GM10847 (cell line): Measurements from ENCODE around the gene SIRT7.

ENCODE experiments used
- POLR2A ChIP-seq: IDR thresholded peaks from 2 replicates; pipeline ENCODE4 v1.6.1; 2011; ENCODE audit not compliant: insufficient read length; ENCODE audit errors: extremely low read depth

The SIRT7 gene

DNA sequence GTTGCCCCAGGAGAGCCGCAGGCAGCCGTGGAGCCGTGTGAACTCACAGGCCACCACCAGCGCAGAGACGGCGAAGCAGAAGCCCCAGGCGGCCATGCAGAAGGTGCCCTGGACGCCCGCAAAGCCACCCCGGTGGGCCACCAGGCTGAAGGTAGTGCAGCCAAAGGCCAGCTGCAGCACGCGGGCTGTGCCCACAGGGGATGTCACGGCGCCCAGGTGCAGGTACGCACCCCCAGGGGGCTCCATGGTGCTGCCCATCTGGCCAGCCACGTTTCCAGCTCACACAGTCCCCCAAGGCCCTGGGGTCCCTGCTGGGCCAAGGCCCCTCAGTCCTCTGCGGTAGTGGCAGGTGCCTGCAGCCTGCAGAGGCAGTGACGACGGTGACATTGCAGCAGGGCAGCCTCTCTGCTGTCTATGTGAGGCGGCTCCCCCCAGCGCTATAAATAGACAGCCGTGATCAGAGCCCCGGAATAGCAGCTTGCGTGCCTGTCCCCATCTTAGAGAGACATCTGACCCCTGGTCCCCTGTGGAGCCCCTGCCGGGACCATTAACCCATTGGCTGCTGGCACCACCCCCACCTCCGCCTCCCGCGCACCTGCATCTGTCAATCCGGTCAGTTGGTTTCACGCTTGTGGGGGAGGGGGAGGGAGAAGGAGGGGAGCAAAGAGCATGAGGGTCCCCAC lies 23.6 kb upstream of the SIRT7 start:
- no peak for TF ChIP-seq POLR2A

DNA sequence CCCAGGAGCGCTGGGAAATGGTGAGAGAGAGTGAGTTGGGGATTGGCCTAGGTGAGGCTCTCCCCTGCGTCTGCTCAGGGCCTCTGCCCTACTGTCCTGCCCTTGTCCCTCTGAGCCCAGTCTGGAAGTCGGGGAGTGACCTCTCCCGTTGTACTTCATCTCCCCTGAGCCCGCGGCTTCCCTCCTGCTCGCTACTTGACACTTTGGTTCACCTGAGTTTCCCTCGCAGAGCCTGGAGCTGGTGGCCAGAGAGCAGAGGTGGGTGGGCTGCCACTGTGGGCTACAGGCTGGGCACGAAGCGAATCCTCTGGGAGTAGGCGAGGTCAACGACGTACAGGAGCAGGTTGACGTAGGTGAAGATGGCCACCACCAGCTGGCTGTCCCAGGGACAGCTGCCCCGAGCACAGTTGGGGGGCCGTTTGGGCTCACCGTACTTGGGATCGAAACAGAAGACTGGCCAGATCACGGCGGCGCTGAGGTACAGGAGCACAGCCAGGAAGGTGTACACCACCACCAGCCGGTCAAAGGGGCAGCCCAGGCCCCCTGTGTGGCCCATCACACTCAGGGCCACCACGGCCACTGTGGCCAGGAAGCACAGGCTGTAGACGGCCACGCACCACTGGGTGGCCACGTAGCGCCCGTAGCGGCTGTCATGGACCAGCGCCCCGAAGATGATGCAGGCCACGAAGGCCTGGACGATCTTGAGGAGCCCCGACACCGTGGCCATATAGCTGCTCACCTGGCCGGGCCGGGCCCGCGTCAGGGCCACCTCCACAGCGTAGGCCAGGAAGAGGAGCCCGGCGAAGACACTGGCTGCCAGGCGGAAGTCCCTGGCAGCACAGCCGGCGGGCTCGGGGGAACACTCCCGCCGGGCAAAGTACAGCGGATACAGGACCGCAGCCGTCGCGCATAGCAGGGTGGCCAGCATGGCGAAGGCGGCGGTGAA lies 22.8 kb upstream of the SIRT7 start:
- no peak for TF ChIP-seq POLR2A

DNA sequence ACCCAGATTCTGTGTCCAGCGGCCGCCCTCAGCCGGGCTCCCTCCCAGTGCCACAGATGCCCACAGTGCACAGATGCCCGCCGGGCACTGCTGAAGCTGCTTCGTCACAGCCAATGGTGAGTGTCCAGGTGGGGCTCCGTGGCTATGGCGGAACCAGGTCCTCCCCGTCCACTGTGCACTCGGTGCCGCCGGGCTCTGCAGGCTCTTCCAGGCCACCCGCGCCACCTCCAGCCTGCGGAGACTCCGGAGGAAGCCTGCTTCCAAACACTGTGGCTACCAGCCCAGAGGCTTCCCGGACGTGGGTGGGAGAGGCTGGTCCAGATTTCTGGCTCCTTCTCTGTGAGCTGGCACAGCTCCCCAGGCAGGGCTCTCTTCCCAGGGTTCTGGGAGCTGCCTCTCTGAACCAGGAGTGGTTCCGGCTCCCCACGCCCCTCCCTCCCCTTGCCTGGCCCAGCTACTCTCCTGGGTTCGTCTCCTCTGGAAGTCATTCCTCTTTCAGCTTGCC lies 22.0 kb upstream of the SIRT7 start:
- TF ChIP-seq POLR2A: no peak

DNA sequence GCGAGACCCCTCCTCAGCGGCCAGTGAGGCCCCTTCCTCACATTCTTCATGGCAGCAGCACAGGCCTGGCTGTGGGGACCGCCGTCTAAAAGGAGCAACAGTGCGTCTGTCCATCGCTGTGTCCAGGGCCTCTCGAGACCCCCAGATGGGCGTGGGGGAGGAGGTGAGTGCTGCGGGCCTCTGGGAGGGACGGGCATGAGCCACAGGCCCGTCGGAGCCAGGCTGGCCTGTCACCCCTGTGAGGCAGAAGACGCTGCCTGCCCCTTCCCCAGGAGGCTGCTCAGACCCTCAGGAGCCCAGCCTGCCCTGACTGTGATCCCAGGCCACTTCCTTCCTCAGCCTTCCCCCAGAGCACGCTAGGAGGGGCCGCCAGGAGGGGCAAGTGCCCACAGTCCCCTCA lies 21.2 kb upstream of the SIRT7 start:
- no peak for TF ChIP-seq POLR2A

DNA sequence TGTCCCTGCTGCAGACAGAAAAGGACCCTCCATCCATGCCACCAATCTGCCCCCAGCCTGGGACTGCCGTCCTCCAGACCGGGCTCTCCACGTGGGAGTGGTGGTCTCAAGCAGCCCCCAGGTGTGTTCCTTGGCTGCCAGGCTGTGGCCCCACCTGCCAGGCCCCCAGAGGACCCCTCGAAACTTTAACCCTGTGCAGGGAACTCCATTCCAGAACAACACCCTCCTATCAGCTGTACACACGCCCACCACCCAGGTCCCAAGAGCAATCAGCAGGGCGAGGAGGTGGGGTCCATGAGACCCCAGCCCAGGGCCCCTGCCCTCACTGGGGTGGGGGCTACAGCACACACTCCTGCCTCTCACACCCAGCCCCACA lies 17.7 kb upstream of the SIRT7 start:
- TF ChIP-seq POLR2A: no peak

DNA sequence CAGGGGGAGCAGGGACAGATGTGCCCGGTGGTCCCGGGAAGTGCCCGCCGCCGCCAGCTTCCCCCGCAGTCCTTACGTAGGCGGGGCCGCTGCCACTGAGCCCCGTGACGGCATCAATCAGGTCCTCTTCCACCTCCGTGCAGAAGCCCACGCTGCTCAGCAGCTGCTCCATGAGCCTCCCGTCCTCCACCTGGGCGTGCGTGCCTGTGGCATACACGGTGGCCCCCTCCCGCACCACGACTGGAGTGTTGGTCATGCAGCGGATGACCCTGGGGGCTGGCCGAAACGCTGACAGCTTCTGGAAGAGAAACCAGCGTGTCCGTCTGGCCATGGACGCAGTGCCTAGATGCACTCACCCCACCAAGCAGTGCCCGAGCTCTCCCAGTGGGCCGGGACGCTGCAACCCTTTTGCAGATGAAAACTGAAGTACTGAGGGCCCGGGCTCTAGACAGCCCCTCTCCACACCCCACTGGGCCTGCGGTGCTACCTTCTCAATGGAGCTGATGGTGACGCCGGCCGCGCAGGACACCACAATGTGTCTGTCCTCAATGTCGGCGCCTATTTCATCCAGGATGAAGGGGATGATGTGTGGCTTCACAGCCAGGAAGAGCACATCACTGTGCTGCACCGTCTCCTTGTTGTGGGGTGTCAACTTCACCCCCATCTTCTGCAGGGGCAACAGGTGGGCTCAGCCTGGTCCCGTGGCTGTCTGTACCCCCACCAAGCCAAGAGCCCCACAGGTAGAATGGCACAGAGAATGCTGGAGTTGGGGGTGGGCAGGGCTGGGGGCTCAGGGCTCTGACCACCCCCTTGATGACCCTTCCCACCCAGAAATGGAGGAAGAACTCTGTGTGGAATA lies 17.1 kb upstream of the SIRT7 start:
- TF ChIP-seq POLR2A: no peak

DNA sequence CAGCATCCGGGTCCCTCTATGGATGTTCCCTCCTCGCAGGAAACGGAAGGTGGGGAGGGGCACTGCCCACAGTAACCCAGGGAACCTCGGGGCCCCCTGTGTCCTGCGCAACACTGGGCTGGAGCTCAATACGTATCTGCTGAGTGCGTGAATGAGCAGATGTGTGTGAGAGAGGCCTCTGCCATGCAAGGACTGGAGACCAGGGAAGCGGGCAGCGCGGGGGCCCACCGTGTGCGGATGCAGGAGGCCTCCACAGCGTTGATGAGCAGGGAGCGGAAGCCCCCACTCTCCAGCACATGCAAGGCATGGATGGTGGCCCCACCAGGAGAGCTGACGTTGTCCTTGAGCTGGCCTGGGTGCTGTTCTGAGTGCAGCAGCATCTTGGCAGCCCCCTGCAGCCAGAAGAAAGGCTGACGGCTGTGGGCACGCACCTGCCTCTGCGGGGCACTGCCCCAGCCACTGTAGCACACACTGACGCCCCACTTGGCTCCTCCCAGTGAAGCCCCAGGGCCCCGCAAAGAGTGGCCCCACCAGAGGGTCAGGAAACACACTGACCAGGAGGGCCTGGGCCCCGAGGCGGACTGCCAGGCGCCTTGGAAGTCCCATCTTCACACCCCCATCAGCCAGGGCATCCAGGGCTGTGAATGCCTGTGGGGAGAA lies 16.3 kb upstream of the SIRT7 start:
- no peak for TF ChIP-seq POLR2A

DNA sequence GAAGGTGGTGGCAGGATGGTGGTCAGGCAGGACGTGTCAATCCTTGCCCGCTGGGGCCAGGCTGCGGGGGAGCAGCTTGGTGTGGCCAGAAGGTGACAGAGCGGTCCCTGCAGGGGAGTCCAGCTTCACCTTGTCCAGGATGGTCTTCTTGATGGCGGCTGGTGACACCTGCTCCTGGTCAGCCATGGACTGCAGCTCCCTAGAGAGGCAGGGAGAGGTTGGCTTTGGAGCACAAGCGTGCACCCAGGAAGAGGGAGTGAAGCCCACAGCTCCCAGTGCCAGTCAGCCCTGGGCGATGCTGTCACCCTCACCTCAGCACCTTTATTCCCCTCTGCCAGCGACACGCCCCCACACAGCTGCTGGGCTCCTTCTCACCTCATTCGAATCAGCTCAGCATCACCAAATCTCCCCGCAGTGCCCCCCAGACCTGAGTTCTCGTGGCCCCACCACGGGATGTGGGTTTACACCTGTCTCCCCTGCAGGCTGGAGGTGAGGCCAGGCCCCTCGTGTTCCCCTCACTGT lies 15.3 kb upstream of the SIRT7 start:
- TF ChIP-seq POLR2A: no peak

DNA sequence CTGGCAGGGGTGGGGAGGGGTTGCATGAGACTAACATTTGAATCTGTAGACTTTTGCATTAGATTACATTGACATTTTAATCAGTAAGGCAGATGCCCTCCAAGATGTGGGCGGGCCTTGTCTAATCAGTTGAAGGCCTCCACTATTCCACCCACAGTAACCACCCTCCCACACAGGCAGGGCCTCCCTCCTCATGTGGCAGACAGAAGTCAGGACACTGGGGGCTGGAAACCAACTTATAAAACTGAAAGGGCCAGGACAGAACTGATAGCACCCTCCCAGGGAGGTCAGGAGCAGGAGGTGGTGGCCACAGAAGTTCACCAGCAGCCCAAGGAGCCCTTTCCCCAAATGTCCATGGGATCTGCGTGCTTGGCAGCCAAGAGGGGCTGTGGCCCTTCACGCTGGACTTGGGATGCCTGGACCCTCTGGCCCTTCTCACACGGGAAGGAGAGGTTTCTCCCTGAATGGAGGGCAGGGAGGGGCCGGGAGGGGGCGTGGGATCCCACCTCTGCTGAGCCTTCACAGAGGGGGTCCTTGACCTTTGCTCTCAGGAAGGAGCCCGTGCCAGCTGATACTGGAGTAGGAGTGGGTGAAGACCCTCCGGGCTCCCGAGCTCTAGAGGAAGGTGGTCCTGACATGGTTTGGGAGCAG lies 14.5 kb upstream of the SIRT7 start:
- no peak for TF ChIP-seq POLR2A

DNA sequence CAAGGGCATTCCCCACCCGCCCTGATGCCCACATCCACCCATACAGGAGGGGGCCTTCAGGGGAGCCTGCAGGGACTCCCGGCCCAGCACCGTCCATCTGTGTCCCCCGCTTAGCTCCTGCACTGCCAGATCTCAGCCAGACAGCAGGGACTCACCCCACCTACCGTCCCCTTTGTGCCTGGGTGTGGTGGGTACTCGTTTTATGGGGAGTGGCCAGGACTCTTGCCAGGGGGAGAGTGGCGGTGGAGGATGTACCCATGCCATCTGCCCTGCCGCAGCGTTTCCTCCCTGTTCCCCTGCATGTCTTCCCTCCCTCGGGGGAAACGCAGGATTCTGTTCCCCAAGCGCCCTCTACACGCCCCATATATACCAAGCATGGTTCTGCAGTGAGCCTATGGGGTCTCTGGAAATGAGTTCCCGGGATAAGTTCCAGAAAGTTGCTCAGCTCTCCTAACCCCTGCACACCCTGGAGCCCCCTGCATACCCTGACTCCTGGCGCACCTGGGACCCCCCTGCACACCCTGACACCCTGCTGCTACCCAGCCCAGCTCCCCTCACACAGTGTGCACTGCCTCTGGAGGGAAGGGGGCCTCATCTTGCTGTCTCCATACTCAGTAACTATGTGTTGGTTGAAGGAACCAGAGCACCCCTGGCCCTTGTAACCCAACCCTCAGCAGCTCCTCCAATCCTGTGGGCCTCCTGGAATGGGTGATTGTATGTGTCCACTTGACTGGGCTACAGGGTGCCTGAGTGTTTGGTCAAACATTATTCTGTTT lies 13.8 kb upstream of the SIRT7 start:
- TF ChIP-seq POLR2A: no peak

DNA sequence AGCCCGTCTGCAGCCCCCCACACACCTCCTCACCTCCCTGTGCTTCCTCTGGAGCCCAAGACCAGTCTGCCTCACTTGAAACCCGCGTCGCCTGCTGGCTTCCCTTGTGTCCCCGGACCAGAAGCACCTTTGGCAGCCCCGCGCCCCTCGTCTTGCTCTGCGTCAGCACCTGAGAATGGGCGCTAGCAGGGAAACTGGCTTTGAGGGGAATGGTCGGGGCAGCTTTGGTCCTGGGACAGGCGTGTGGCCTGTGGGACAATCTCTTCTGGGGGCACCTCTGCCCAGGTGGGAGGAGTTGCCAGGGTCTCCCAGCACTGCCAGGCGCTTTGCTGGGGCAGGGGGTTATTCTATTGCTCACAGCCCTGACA lies 13.2 kb upstream of the SIRT7 start:
- no peak for TF ChIP-seq POLR2A

DNA sequence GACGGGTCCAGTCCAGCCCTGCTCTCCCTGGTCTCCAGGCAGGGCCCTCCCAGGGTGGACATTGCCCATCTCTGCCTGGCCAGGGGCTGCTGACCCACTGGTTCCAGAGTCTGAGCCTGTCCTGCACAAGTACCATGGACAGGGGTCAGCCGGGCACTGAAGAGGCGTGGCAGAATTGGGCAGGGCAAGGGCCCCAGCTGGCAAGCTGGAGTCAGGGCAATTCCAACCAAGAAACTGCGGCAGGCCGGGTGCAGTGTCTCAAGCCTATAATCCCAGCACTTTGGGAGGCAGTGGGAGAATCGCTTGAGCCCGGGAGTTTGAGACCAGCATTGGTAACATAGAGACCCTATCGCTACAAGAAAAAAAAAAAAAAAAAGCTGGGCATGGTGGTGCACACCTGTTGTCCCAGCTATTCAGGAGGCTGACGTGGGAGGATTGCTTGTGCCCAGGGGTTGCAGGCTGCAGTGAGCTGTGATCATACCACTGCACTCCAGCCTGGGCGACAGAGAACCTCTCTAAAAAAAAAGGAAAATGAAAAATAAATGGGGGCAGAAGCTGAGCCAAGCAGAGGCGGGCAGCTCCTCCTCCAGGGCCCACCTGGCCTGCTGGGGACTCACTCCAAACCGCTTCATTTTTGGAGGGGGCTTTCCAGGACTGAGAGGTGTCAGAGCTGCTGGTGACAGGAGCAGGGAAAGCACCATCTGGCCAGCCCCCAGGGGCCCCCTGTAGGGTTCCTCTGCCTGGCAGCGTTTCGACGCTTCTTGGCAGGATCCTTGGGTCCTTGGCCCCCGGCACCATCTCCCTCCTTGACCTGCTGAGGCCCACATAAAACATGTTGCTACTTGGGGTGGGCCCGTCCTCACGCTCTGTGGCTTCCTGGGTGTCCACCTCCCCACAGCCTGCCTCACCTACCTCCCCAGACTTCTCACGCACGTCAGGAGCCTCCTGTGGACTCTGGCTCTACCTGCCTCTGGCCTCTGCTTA lies 12.5 kb upstream of the SIRT7 start:
- no peak for TF ChIP-seq POLR2A
